Measurements from ENCODE around the gene RAB10.
A peak's percentile ranks its signal among the peaks of the same experiment; 100 is the strongest.
"Not testable (repeated sequence)": the region's sequence is repeated elsewhere in the genome, so short reads cannot be mapped to it uniquely, and the experiment has no call there.

RAB10 gene

GRCh38 chr2:26009567-26009963 lies 24.3 kb upstream of the RAB10 start:
- TF ChIP-seq ZFX (IDR thresholded peaks at IDR 0.05; ENCODE audit: borderline replicate concordance): no peak
- no peak for TF ChIP-seq CTCF (IDR thresholded peaks at IDR 0.05)

GRCh38 chr2:26010943-26011342 lies 22.9 kb upstream of the RAB10 start:
- no peak for TF ChIP-seq ZFX (IDR thresholded peaks at IDR 0.05; ENCODE audit: borderline replicate concordance)
- no peak for TF ChIP-seq CTCF (IDR thresholded peaks at IDR 0.05)
- peak overlapping the region; percentile 96 for H3K27ac ChIP-seq

More at GRCh38 chr2:26009567-26009963, 24.3 kb upstream of the RAB10 start:
- H3K27ac ChIP-seq: no peak overlapping the region

GRCh38 chr2:26011609-26011989 lies 22.3 kb upstream of the RAB10 start:
- peak overlapping the region; percentile 96 for H3K27ac ChIP-seq
- TF ChIP-seq CTCF (IDR thresholded peaks at IDR 0.05): no peak
- TF ChIP-seq ZFX (IDR thresholded peaks at IDR 0.05; ENCODE audit: borderline replicate concordance): no peak

- no peak for TF ChIP-seq ZFX (IDR thresholded peaks at IDR 0.05; ENCODE audit: borderline replicate concordance)
- TF ChIP-seq CTCF (IDR thresholded peaks at IDR 0.05): no peak
- H3K27ac ChIP-seq: peak overlapping the region; percentile 96
Measured at GRCh38 chr2:26011990-26012856, 21.7 kb upstream of the RAB10 start.

GRCh38 chr2:26013668-26014067 lies 20.2 kb upstream of the RAB10 start:
- H3K27ac ChIP-seq: peak overlapping the region; percentile 96
- TF ChIP-seq CTCF (IDR thresholded peaks at IDR 0.05): no peak
- TF ChIP-seq ZFX (IDR thresholded peaks at IDR 0.05; ENCODE audit: borderline replicate concordance): no peak

- TF ChIP-seq ZFX (IDR thresholded peaks at IDR 0.05; ENCODE audit: borderline replicate concordance) (no peak), CTCF (IDR thresholded peaks at IDR 0.05) (no peak)
- H3K27ac ChIP-seq: no peak overlapping the region
Measured at GRCh38 chr2:26016012-26016705, 17.7 kb upstream of the RAB10 start.

GRCh38 chr2:26016706-26017045 lies 17.2 kb upstream of the RAB10 start:
- H3K27ac ChIP-seq: not testable (repeated sequence)
